ENCODE measurements around the gene ARAP2.

The ARAP2 gene, protein sequence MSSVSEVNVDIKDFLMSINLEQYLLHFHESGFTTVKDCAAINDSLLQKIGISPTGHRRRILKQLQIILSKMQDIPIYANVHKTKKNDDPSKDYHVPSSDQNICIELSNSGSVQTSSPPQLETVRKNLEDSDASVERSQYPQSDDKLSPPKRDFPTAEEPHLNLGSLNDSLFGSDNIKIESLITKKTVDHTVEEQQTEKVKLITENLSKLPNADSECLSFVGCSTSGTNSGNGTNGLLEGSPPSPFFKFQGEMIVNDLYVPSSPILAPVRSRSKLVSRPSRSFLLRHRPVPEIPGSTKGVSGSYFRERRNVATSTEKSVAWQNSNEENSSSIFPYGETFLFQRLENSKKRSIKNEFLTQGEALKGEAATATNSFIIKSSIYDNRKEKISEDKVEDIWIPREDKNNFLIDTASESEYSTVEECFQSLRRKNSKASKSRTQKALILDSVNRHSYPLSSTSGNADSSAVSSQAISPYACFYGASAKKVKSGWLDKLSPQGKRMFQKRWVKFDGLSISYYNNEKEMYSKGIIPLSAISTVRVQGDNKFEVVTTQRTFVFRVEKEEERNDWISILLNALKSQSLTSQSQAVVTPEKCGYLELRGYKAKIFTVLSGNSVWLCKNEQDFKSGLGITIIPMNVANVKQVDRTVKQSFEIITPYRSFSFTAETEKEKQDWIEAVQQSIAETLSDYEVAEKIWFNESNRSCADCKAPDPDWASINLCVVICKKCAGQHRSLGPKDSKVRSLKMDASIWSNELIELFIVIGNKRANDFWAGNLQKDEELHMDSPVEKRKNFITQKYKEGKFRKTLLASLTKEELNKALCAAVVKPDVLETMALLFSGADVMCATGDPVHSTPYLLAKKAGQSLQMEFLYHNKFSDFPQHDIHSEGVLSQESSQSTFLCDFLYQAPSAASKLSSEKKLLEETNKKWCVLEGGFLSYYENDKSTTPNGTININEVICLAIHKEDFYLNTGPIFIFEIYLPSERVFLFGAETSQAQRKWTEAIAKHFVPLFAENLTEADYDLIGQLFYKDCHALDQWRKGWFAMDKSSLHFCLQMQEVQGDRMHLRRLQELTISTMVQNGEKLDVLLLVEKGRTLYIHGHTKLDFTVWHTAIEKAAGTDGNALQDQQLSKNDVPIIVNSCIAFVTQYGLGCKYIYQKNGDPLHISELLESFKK (N-terminal part only)

DNA sequence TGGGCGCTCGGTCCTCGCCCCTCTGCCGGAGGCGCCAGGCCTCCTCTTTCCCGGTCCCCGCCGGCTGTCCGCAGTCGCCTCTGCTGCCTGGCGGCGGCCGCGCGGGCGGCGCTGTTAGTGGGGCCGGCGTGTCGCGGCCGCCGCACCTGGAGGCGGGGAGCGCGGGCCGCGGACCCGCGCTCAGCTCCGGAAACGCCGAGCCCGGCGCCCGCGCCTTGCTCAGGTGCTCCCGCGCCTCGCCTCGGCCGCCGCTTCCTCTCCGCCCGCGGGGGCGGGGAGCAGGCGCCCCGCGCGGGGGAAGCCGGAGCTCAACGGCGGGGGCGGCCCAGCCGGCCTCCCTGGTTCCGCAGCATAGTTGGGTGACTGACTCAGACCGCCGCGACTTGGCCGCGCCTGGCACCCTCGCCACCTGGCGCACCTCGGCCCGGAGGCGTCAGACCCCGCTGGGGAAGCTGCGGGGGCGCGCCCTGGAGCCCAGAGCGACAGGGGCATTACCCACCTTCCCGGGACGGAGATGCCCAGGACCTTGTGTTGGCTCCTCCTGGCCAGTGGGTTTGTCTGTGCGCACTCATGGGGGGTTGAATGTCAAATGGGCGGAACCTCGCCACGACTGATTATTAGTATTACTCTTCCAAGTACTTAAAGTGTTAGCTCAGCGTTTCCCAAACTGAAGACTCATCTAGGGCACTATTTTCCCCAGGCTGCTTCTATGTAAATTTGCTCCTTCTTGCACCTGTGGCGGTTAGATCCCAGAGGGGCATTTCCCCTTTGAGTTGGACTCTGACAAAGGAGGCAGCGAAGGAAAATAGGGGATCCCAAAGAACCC, at the start of gene ARAP2:
TSS of gene ARAP2 (minus strand) at position 258 of the 826 bp plus-strand sequence. CDS start 15,028 bp downstream, outside the sequence.
- DNase-seq, result peak; percentile 49 to 72 (median 57)

DNA sequence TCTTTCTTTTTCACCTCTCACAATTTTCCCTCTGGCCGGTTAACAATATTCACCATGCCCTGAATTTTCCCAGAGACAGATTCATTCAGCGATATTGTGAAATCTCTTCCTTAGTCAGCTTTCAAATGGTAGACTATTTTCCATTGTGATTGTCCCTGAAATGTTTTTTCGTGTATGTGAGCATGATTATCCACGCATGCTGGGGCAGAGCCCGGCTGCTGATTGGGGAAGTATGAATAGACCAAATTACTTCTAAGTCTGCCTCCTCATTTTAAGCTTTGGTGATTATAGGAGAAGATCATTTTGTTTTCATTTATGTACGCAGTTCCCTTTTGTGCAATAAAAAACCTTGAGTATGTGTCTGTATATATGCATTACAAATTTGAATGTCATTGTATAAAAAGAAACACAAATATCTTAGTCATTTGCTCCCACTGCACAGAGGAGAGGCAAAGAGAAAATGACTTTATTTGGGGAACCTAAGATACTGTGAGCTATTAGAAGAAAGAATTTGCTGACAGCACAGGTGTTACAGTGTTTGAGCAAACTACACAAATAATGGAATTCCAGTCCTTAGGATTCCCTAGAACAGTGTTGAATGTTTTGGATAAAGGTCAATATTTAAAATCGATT, 48.4 kb upstream of the ARAP2 start:
- no peak for DNase-seq

DNA sequence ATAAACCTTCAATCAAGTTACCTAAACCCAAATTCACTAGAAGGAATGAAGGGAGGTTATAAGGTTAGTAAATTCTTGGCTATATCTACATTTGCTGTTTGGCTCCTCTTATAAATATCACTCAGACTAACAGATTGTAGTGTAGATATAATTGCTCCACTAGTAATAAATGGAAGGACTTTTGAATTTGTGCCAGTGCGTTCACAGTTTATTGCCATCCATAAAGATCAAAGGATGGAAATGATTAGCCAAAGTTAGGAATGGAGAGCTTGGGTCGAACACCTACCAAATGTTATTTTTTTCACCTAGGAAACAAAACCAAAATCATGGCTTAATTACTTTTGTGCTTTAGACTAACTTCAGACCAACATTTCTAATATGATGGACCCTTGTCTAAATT, 46.3 kb upstream of the ARAP2 start:
- DNase-seq, result no peak

DNA sequence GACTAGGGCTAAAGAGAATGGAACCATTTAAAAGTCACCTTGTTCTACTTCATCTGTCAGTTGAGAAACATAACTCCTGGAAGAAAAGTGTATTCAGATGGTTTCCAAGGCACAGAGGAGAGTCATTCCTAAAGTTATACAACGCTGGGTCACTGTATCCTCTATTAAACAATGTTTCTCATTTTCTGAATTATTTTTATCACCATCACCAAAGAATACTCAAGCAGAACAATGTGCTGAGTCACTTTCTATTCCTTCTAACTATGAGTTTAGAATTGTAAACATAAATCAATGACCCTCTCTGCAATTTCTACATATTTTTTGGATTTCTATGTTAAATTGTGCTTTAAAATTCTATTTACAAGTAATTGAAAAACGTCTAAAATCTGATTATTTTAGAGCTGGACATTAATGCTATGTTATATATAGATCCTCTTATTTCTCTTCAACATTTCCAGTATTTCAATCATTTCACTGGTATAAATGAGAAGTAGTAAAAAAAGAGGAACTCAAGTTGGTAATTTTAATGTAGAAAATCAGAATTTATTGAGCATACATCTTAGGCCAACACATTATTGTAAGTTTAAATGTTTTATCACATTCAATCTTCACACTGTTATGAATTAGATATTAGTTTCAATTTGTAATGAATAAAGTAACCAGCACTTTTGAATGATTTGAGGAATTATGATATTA, 44.6 kb upstream of the ARAP2 start:
- DNase-seq, result no peak

DNA sequence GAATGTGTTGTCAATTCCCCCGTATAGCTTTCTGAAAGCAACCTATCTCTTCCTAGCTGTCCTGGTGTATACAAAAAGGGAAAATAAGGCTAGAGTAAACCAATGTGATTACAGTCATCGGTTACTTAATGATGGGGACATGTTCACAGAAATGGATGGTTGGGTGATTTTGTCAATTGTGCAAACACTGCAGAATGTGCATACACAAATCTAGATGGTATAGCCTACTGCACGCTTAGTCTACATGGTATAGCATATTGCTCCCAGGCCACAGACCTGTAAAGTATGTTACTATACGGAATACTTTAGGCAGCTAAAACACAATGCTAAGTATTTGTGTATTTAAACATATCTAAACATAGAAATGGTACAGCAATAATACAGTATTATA, 42.2 kb upstream of the ARAP2 start:
- no peak for DNase-seq

DNA sequence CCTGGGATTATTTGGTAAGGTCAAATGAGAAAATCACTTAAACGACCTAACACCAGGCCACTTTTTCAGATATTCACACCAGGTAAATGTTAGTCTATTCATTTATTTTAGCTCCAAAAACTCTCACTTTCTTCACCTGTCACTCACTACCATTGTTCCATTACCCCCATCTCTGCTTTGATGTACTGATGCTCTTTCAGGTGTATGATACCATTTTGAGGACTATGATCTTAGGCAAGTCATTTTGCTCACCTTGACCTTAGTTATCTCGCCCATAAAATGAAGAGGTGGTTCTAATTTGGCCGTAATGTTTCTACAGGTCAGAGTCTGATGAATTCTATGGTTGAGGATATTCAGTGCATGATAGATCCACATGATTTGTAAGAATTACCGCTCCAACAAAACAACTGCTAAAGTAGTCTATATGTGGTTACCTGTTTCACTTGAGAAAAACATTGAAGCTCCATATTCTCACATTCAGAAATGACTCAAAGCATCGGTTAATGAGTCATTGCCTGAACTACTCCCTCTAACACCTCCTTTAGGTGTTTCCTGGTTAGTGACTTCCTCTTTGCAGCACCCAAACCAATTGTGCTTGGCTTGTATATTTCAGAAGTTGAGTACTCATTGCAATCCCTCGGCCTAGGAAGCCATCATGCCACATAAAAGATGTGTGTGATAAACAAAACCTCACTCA, 41.6 kb upstream of the ARAP2 start:
- DNase-seq, result peak in 3 of 6 experiments; percentile 23 to 45 (median 39)

DNA sequence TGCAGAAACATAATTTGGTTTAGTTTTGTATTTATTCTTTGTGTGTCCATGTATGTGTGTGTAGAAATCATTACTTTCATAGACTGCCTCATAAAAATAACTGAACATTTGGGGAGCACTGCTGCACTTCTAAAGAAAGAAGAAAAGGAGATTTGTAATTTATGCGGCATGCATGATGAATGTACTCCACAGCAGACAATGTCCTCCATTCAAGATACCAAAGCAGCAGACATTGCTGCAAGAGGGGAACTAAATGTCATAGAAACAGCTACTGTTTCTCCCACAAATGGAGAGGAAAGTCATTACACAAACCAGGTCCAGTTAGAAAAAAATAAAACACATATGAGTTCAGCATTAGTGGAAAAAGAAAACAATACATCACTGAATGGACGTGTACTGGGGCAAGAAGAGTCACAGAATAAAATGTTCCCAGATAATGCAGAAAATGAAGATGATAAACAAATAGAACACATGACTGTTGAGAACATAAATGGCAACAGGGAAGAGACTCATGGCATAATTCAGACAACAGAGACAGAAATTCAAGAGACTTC, 39.7 kb upstream of the ARAP2 start:
- no peak for DNase-seq

DNA sequence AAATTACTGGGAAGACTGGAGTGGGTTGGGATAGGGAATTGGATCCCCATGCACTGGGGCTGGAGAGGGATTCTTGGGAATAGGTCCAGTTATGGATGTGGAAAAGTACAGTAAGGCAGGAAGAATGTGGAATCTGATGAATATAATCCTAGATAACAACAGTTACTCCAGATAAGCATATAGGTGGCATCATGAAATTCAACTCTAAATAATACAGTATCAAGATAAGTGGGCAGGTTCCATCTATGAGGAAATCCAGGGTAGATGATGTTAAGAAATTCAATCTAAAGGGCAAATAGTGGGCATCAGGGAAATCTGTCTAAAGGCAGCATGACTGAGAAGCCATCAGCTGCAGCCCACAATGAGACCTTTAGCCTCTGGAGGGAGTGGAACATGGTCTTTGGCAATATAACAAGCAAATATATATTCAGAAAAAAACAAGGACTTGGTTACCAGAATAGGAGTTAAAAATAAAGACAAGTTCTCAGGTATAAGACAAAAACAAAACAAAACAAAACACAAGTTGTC, 38.3 kb upstream of the ARAP2 start:
- DNase-seq, result no peak

DNA sequence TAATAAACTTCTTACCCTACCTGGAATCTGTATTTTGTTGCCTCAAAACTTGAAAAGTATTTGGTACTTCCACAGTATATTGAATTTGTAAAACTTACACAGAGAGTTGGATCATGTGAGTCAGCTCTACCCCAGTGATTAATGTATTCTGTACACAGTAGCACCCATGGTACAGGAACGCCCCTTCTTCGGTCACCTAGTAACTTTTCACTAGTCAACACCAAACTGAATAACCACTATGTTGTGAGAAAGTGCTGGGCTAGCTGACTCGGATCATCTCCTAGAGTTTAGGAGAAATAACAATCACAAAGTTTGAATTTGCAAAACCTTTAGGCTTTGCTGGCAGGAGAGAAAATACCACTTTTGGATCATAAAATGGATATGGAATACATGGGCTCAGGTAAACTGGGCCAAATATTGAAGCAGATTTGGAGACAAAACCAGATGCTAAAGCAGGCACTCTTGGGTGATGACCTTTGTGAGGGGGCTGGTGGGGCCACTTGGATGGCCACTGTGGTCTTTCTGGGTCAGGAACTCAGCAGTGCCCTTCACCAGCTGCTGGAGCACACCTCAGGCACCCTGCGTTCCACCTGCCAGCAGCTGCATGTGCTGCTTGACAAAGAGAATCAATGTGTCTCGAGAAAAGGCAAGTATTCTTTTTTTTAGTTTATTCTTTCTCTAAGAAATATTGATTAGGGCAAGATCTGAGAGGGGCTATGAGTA, 37.2 kb upstream of the ARAP2 start, which contains the start of gene DTHD1:
TSS of gene DTHD1 (plus strand) at position 233 of the 723 bp plus-strand sequence. CDS start at position 376, 143 bp downstream.
- no peak for DNase-seq

DNA sequence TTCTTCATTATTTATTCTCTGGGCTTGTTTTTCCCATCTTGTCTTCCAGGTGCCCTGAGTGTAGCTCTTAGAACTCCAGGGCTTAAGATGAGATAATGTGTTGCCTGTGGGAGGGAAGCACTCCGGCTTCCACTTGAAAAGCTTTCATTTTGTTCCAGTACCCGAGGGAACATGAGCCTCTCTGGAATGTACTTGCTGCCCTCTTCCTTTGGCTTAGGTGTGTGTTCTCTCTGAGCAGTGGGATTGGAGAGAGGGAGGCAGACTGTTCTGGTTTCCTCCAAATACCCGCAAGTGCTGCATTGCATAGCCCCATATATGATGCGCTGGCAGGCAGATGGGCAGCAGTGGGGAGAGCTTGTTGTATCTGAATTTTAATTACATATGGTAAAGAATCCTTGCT, 36.2 kb upstream of the ARAP2 start:
- DNase-seq, result no peak

DNA sequence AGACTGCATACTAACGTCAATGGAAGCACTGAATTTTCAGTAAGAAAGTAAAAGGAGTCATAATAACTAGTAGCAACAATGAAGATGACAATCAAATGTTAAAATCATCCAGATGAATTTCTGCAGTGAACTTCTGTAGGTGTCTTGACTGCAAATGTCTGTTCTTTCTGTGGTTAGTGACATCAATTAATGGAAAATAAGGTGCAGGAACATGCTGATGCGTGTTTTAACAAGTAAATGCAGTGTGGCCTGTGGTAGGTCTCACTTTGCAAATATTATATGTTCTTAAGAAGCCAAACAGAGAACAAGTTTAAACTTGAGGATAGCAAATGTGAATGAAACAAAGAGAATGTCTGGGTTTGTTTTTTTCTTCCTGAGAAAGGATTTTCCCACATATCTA, 34.5 kb upstream of the ARAP2 start:
- no peak for DNase-seq

DNA sequence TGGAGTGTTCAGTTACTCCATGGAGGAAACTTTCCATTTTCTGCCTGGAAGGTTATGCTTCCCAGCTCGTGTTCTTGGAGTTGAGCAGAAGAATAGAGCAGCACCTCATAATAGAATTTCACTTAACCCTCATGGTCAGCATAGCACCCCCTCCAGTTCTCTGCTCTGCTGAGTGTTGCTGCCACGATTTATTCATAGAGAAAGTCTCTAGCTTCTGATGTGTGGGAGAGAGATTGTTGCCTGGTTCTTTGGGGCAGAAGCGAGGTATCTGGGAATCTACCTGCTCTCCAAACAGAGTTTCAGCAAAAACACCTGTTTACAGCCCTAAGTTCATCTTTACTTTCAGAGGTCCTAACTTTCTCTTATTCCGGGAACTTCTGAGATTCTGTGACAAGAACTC, 33.2 kb upstream of the ARAP2 start:
- no peak for DNase-seq

DNA sequence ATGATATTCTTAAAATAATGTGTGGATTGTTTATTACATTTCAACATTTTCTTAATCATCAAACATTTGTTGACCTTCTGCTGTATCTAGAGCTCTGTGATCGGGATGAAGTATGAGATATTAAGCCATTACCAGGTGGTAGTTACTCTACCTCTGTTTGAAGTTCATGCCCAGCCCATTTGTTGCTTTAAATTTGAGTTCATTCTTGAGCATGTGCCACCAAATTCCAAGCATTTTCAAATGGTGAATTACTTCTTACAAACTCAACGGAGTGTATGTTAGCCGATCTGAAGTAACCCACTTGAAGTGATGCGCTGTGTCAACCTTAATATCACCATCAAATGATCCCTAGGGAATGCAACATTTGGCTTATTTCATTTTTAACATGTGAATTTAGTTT, 29.8 kb upstream of the ARAP2 start:
- DNase-seq, result no peak

DNA sequence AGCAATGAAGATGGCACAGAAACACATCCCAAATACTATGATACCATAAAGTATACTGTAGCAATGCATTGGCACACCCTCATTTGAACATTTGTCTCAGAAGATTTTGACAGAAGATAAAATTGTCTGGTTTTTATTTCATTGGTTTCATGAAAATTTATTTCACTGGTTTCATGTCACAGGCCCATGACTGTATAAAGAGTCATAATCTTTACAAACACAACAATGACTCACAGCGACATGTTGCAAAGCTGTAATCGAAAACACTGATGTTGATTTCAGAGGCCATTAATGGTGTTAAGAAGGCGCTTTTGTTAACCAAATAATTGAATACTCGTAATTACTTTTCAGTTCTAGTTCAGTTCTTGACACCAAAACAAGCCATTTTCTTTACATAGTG, 29.0 kb upstream of the ARAP2 start:
- no peak for DNase-seq

DNA sequence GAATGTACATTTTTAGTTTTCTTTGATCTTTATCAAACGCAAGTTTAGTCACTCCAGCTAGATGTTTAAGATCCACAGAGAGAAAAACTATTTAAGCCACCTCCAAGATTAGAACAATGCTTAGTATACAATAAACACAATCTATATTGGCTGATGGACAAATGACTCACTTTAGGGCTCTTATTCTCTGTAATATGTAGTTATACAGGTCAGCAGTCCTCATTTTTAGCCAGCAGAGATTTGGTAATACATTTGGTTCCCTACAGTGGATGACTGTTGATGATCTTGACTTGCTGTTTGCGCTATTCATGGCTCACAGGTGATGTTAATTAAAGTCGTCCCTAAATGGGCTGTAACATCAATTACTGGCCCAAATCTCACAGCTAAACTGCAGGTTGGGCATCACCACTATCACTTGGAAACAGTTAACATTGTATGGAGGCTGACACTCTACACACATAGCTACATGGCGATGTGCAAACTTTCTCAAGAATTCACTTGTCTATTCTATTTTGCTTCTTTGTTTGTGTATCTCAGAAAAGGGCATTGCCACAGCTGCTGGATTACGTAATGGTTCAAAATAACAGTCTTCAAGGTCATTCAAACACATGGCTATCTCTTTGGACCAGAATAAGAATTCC, 25.3 kb upstream of the ARAP2 start:
- DNase-seq, result no peak

DNA sequence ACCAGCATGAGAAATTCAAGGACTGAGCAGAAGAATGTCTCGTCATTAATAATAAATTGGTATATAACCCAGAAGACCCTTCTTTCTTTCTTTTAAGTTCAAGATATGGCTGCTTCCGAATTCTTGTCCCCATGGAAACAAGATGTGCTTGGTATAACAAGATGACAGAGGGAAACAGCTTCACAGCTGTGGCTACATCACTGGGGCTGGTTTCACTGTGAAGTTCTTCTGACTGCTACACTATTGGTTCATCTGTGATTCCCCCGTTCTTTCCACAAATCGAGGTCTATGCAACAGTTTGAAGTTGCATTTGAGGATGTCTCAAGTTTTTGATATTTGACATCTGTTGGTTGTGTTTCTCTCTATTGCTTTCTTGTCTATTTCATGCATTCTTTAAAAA, 24.8 kb upstream of the ARAP2 start:
- DNase-seq, result peak in 5 of 6 experiments; percentile 10 to 41 (median 19)

DNA sequence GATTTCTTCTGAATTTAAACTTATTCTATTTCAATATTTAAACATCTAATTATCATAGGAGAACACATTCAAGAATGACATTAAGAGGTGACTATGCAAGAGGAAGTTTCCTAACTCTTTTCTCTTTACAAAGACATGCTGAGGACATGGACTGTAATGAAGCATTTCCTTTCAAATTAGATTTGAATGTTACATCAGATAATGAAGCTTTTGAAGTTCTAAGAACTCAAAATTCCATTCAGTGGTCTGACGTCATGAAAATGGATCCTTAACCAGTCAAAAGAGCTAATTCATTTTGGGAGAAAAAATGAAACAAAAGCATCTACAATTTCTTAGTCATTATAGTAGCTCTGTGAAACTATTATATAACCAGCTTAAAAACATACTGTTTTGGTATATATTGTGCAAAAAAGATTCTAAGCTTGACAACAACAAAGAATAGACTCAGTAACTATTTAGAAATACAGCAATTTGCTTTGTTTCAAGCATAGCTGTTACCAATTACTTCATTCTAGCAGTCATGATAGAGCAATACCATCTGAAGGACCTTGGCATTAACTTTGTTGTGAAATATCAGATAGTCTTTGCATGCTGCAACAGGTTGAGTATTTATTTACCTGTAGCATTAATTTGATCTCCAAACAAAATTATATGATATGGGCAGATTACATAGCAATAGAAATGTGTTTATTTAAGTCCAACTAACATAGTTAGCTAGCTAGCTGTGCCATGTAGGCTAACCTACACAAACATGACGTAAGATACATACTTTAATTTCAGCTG, 23.4 kb upstream of the ARAP2 start:
- DNase-seq, result no peak
